ENCODE data around the gene MYBPH.
A peak's percentile ranks its signal among the peaks of the same experiment; 100 is the strongest.

The MYBPH gene

DNA sequence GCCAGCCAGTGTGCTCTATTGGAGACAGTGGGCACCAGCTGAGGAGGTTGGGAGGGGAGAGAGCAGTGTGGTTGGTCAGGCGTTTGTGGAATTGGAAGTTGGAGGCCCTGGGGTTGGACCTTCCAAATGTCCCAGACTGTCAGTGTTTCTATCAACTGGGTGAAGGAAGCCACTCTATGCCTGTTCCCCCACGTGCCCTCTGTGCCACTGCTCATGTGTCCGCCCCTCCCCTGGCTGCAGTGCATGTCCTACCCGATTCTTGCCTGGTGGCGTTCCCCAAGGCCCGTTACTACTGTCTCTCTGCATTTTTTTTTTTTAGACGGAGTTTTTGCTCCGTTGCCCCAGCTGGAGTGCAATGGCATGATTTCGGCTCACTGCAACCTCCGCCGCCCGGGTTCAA lies 27.0 kb downstream of the MYBPH start:
- no peak for DNase-seq (ENCODE audit: low spot score)

- peak; percentile 61 for DNase-seq (ENCODE audit: low spot score)
Observed at GRCh38 chr1:203148127-203148526, 27.5 kb downstream of the MYBPH start.

DNA sequence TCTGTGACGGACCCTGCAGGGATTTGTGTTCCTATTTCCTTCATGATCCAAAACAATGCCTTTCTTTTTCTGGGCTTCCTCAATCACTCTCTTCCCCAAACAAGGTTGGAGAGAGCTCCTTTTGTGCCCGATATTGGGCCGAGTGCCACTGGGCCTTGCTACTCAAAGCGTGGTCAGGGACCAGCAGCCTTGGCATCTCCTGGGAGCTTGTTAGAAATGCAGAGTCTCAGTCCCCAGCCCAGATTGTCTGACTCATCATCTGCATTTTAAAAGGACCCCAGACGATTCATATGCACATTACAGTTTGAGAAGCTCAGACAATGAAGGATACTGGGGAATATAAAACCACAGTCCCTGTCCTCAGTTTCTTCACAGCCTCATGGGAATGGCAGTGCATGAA lies 28.2 kb downstream of the MYBPH start:
- no peak for DNase-seq (ENCODE audit: low spot score)

- DNase-seq (ENCODE audit: low spot score): no peak
Observed at GRCh38 chr1:203146537-203146936, 29.1 kb downstream of the MYBPH start.

- no peak for DNase-seq (ENCODE audit: low spot score)
Observed at GRCh38 chr1:203146042-203146369, 29.6 kb downstream of the MYBPH start.

GRCh38 chr1:203145321-203146041 lies 30.1 kb downstream of the MYBPH start:
- DNase-seq (ENCODE audit: low spot score): no peak

GRCh38 chr1:203144661-203145060 lies 31.0 kb downstream of the MYBPH start:
- no peak for DNase-seq (ENCODE audit: low spot score)

DNA sequence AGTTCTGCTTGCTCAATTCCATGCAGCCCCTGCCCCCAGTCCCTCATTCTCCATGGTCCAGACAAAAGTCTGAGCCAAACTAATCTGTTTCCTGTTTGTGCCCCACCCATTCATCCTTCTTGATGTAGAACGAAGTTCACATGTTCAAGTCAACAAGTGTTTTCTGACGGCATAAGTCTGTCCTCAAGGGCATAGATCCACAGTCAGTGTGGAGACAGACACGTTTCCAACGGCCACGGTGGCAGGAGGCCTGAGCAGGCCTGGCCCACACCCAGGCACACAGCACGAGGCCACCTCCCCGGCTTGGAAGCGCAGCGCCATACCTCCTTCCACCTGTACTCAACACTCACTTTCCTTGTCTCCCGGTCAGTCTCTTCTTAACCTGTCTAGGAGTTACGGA lies 32.0 kb downstream of the MYBPH start:
- DNase-seq (ENCODE audit: low spot score): no peak

GRCh38 chr1:203142684-203143408 lies 32.8 kb downstream of the MYBPH start:
- DNase-seq (ENCODE audit: low spot score): no peak

DNA sequence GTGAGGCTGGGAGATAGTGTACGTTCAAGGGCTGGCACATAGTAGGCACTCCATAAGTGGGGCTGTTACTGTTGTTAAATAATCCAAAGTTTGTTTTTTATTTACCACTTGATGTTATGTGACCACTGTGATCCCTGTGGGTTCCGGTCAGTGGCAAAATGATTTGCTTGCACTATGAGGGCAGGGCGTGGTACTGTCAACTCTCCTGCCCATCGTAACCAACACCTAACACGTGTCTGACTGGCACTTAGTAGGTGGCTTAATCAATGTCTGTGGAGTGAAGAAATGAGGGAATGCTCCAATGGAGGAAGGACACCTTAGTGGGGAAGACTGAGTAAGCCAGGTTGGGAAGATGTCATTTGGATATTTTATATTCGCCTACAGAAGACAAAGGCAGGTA lies 33.5 kb downstream of the MYBPH start:
- DNase-seq (ENCODE audit: low spot score): no peak

- DNase-seq (ENCODE audit: low spot score): no peak
Observed at GRCh38 chr1:203140743-203141520, 34.7 kb downstream of the MYBPH start.

GRCh38 chr1:203139976-203140475 lies 35.6 kb downstream of the MYBPH start:
- no peak for DNase-seq (ENCODE audit: low spot score)

DNA sequence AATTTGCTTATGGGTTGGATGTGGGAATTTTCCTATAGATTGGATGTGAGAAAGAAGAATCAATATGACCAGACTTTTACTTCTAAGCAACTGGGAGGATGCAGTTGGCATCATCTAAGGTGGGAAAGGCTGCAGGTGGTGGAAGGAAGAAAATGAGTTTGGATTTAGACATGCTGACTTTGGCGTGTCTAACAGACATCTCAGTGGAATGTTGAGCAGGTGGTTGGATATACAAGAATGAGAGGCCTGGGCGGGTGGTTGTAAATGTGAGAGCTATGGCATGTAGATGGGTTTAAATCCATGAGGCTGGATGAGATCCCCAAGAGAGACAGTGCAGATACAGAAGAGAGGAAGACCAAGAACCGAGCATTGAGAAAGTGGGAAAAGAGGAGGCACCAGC lies 37.6 kb downstream of the MYBPH start:
- no peak for DNase-seq (ENCODE audit: low spot score)

DNA sequence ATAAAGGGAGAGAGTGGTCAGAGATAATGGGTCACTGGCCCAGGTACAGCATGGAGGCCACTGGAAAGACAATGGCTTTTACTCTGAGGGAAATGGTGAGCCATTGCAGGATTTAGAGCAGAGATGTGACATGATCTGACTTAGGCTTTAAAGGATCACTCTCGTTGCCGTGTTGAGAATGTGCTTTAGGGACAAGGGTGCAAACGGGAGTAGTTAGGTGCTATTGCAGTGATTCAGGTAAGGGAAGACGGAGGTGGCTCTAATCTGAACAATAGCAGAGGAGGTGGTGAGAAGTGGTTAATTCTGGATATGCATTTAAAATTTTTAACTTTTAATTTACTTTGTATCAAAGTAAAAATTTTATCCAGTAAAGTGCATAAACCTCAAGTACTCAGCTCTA lies 38.3 kb downstream of the MYBPH start:
- no peak for DNase-seq (ENCODE audit: low spot score)

DNA sequence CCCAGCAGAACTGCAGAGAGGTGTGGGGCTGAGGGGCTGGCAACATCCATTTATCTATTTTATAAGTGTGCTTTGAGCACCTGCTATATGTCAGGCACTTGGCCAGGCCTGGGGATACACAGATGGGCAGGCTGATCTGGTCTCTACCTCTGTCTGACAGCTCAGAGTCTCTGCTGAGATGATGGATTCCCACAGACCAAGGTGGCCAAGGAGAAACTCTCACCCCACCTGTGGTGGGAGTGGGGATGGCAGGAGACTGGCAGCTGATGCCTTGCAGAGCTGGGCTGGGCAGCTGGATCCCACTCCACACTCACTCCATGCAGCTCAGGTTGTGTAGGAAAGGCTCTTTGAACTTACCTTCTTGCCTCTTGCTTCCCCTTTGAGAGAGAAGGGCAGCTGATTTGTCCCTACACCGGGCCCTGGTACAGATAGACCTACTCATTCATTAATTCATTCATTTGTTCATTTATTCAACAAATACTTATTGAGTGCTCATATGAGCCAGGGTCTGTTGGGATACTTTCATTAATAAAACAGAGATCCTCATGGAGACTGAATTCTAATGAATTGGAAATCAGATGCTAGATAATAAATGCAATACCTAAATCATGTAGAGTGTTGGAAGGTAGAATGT lies 39.1 kb downstream of the MYBPH start:
- DNase-seq (ENCODE audit: low spot score): peak; percentile 45

DNA sequence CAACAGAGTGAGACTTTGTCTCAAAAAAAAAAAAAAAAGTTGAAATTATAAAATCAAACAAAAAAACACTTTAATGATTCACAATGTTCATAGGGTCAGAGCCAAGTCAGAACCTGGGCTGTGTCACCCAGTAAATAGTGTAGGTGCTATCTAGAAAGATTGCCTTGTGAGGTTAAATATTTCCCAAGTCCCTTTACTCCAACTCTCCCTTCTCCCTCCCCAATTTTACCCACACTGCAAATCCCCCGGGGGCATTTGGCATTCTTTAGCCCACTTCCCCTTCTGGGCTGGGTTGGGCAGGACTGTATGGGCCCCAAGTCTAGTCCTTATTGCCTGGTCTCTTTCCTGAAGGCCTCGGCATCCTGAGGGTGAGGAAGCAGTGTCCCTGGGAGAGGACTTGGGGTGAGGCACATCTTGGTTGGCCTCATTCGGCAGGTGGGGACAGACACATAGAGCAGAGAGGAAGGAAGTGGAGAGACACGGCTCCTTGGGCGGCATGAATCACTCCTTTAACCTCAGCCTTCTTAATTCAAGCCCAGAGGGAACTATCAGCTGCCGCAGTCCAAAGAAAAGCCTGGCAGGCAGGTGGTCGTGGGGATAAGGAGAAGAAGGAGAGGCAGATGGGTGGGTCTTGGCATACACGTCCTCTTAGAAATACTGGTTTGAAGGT lies 39.9 kb downstream of the MYBPH start:
- DNase-seq (ENCODE audit: low spot score): no peak

DNA sequence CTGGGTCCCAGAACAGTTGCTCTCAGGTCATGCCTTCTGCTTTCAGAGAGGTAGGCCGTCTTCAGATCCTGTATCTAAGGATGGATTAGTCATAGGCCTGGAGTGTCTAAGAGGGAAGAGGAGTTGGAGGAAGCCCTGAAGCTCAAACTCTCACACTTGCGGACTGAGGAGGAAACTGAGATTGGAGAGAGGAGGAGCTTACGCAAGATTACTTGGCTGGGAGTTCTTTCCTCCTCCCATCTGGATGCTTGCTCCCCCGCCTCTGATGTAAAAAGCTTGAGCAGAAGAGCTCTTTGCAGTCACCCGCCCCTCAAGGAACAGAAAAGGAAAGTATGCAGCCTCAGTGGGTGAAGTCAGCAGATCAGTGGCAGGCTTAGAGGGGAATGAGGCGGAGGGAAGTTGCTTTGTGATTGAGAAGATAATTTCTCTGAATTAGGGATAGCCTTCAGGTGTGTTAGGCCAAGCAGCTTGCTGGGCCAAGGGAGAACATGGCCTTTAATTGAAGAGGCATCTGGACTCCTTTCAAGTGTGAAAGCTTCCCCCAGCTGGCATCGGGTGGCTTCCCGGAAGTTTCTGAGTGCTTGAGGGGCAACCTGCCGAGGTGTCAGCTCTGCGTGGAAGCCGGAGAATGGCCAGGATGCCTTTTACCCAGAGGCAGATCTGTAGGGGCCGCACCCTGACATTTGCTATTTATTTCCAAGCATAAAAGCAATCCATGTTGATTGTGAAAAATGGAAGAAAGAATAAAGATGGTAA lies 41.5 kb downstream of the MYBPH start:
- DNase-seq (ENCODE audit: low spot score): no peak

- no peak for DNase-seq (ENCODE audit: low spot score)
Observed at GRCh38 chr1:203131548-203132200, 44.0 kb downstream of the MYBPH start.

DNA sequence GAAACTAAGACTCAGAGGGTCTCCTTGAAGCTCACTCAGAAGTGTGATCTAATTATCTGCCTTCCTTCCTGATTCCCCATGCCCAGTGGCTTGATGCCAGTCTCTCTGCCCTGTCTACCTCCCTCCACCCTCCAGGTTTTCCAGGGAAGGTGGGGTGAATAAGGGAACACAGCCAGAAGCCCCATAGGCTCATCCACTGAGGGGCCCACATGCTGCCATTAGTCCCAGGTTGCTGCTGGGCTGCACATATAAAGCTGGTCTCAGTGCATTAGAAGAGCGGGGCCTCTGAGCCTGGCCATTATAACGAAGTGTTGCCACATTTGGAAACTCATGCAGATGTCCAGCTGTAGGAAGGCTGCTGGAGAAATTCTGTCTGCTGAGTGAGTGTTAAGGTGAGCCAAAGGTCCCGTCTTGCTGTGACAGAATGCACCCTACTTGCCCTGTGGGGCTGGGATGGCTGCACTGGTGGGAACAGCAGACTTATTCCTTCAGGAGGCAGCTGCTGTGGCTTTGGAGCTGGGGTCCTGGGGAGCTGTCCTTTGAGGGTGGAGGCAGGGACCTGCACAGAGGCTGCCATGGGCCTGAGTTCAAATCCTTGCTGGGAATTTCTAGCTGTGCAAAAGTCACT lies 45.2 kb downstream of the MYBPH start:
- DNase-seq (ENCODE audit: low spot score): no peak
